Spinal cord (tissue), 10 donors: ENCODE results near the gene SLC29A3. TPM values are rescaled to one million over a fixed set of nuclear protein-coding genes. Genes with fewer than 3 reads are reported as not detected.

ENCODE experiments used
- DNase-seq, 6 donors: peaks; one replicate each; pipeline versions ENCODE4 v3.0.0 to v3.0.0-alpha.2; 2013 to 2015; ENCODE audit warnings: low spot score in 6 of 6, low read depth in 4 of 6
- H3K27ac ChIP-seq: one replicate; pipeline ENCODE4 v1.5.1; 2013; ENCODE audit warnings: low read depth, low read length, control low read depth
- H3K27me3 ChIP-seq: one replicate; pipeline ENCODE4 v1.6.1; 2013; ENCODE audit warnings: low read length; ENCODE audit not compliant: control insufficient read depth, insufficient read depth
- H3K36me3 ChIP-seq: one replicate; pipeline ENCODE4 v1.6.1; 2013; ENCODE audit warnings: low read length; ENCODE audit not compliant: control insufficient read depth, insufficient read depth
- H3K4me1 ChIP-seq: one replicate; pipeline ENCODE4 v1.6.1; 2013; ENCODE audit warnings: low read length; ENCODE audit not compliant: control insufficient read depth, insufficient read depth
- H3K4me3 ChIP-seq: one replicate; pipeline ENCODE4 v1.5.1; 2013; ENCODE audit warnings: low read depth, low read length, control low read depth
- H3K9me3 ChIP-seq: one replicate; pipeline ENCODE4 v1.6.1; 2013; ENCODE audit warnings: low read length; ENCODE audit not compliant: control insufficient read depth, insufficient read depth
- WGBS: methylation state at CpG from one replicate; pipeline ENCODE4 v1.1.5; 2013; ENCODE audit warnings: missing lambda C conversion rate; ENCODE audit not compliant: insufficient coverage; 5-methylcytosine and 5-hydroxymethylcytosine counted together
- polyA plus RNA-seq, 2 donors: library from polyadenylated mRNA; unstranded; fragments of 120-200 nt; gene quantifications; one replicate each; pipeline ENCODE4 v1.2.1, GENCODE V29; 2013; ENCODE audit not compliant: insufficient read length in 2 of 2
- total RNA-seq, 2 donors: library from RNA; depleted of rRNA in 1 of 2; stranded (reverse); fragments of 120-200 nt in 1 of 2; fragments of >200 nt in 1 of 2; gene quantifications; one replicate each; pipeline versions ENCODE4 v1.2.3 to v1.2.4, GENCODE V29; 2013 to 2014
- donor health status: healthy.

SLC29A3 gene
- total and polyA plus RNA-seq, 4 donors, result 2.7 to 9.3 (median 6.1) TPM

GRCh38 chr10:71307469-71308085 lies 11.5 kb upstream of the SLC29A3 start:
- peak in 2 of 6 donors; percentile 49 to 57 for DNase-seq
- Histone ChIP-seq H3K27ac (no peak overlapping the region), H3K36me3 (no peaks in the 10 kb centered on the region), H3K27me3 (no peaks in the 10 kb centered on the region), H3K4me1 (peaks cover 4% of the 10 kb centered on the region), H3K9me3 (no peaks in the 10 kb centered on the region), H3K4me3 (no peak overlapping the region)
- 77% methylated on average over 7 of the region's 8 CpGs for WGBS

- H3K36me3 ChIP-seq, result no peaks in the 10 kb centered on the region
- DNase-seq, result no peak
- no peaks in the 10 kb centered on the region for H3K9me3 ChIP-seq
- no peak overlapping the region for H3K4me3 ChIP-seq
- H3K4me1 ChIP-seq, result peaks cover 8% of the 10 kb centered on the region
- 100% methylated on average over 1 of the region's 2 CpGs for WGBS
- H3K27me3 ChIP-seq, result no peaks in the 10 kb centered on the region
- H3K27ac ChIP-seq, result no peak overlapping the region
These were observed 10.8 kb upstream of the SLC29A3 start for GRCh38 chr10:71308244-71308643.

GRCh38 chr10:71308985-71309384 lies 10.1 kb upstream of the SLC29A3 start:
- no peak for DNase-seq
- Histone ChIP-seq H3K4me3 (no peak overlapping the region), H3K9me3 (no peaks in the 10 kb centered on the region), H3K4me1 (peaks cover 15% of the 10 kb centered on the region), H3K27me3 (no peaks in the 10 kb centered on the region), H3K36me3 (no peaks in the 10 kb centered on the region), H3K27ac (no peak overlapping the region)
- 92% methylated on average over 2 of the region's 3 CpGs for WGBS

- H3K36me3 ChIP-seq, result no peaks in the 10 kb centered on the region
- no peaks in the 10 kb centered on the region for H3K27me3 ChIP-seq
- H3K27ac ChIP-seq, result no peak overlapping the region
- 44% methylated on average over 2 of the region's 3 CpGs for WGBS
- H3K4me3 ChIP-seq, result no peak overlapping the region
- H3K4me1 ChIP-seq, result peaks cover 22% of the 10 kb centered on the region
- no peaks in the 10 kb centered on the region for H3K9me3 ChIP-seq
- no peak for DNase-seq
These were observed 9.1 kb upstream of the SLC29A3 start for GRCh38 chr10:71309919-71310318.

- no peaks in the 10 kb centered on the region for H3K9me3 ChIP-seq
These were observed 6.8 kb upstream of the SLC29A3 start for GRCh38 chr10:71312220-71312619.

GRCh38 chr10:71312811-71313789 lies 6.0 kb upstream of the SLC29A3 start:
- 32% methylated on average over 13 of the region's 19 CpGs for WGBS
- peak overlapping the region; percentile 50 for H3K27ac ChIP-seq

More at GRCh38 chr10:71312220-71312619, 6.8 kb upstream of the SLC29A3 start:
- WGBS, result no CpG with 5 or more reads among the region's 1 CpG
- Histone ChIP-seq H3K27me3 (no peaks in the 10 kb centered on the region), H3K4me1 (peaks cover 33% of the 10 kb centered on the region), H3K27ac (no peak overlapping the region), H3K4me3 (no peak overlapping the region), H3K36me3 (no peaks in the 10 kb centered on the region)
- no peak for DNase-seq

GRCh38 chr10:71314028-71314693 lies 4.9 kb upstream of the SLC29A3 start:
- H3K27ac ChIP-seq, result peak overlapping the region; percentile 50

More at GRCh38 chr10:71312811-71313789, 6.0 kb upstream of the SLC29A3 start:
- no peaks in the 10 kb centered on the region for H3K36me3 ChIP-seq
- H3K4me3 ChIP-seq, result peak overlapping the region; percentile 5
- DNase-seq, result peak in 4 of 6 donors; percentile 53 to 95 (median 72)
- no peaks in the 10 kb centered on the region for H3K27me3 ChIP-seq
- no peaks in the 10 kb centered on the region for H3K9me3 ChIP-seq
- H3K4me1 ChIP-seq, result peaks cover 34% of the 10 kb centered on the region

GRCh38 chr10:71314694-71315225 lies 4.3 kb upstream of the SLC29A3 start:
- no peak for DNase-seq
- H3K36me3 ChIP-seq, result no peaks in the 10 kb centered on the region
- no peak overlapping the region for H3K27ac ChIP-seq
- H3K9me3 ChIP-seq, result no peaks in the 10 kb centered on the region
- peaks cover 45% of the 10 kb centered on the region for H3K4me1 ChIP-seq
- no peaks in the 10 kb centered on the region for H3K27me3 ChIP-seq
- 36% methylated on average over 8 of the region's 11 CpGs for WGBS
- no peak overlapping the region for H3K4me3 ChIP-seq

More at GRCh38 chr10:71314028-71314693, 4.9 kb upstream of the SLC29A3 start:
- Histone ChIP-seq H3K4me1 (peaks cover 40% of the 10 kb centered on the region), H3K4me3 (no peak overlapping the region), H3K36me3 (no peaks in the 10 kb centered on the region), H3K9me3 (no peaks in the 10 kb centered on the region), H3K27me3 (no peaks in the 10 kb centered on the region)
- WGBS, result 18% methylated on average over 13 of the region's 21 CpGs
- DNase-seq, result peak in 4 of 6 donors; percentile 31 to 90 (median 71)

GRCh38 chr10:71316056-71316785 lies 2.8 kb upstream of the SLC29A3 start:
- Histone ChIP-seq H3K4me3 (no peak overlapping the region), H3K4me1 (peaks cover 56% of the 10 kb centered on the region), H3K27ac (no peak overlapping the region), H3K36me3 (no peaks in the 10 kb centered on the region), H3K27me3 (no peaks in the 10 kb centered on the region), H3K9me3 (no peaks in the 10 kb centered on the region)
- DNase-seq, result no peak
- 100% methylated on average over 1 of the region's 3 CpGs for WGBS
